SH-SY5Y (cell line): ENCODE data around the gene PRELID1.

Source experiments
- GATA2 ChIP-seq: IDR thresholded peaks from 2 replicates; pipeline ENCODE4 v1.6.1; 2011; ENCODE audit warnings: mild to moderate bottlenecking, low read depth, low read length
- GATA3 ChIP-seq: IDR thresholded peaks from 2 replicates; pipeline ENCODE4 v1.6.1; 2011; ENCODE audit warnings: low read depth, mild to moderate bottlenecking, low read length, moderate library complexity

DNA sequence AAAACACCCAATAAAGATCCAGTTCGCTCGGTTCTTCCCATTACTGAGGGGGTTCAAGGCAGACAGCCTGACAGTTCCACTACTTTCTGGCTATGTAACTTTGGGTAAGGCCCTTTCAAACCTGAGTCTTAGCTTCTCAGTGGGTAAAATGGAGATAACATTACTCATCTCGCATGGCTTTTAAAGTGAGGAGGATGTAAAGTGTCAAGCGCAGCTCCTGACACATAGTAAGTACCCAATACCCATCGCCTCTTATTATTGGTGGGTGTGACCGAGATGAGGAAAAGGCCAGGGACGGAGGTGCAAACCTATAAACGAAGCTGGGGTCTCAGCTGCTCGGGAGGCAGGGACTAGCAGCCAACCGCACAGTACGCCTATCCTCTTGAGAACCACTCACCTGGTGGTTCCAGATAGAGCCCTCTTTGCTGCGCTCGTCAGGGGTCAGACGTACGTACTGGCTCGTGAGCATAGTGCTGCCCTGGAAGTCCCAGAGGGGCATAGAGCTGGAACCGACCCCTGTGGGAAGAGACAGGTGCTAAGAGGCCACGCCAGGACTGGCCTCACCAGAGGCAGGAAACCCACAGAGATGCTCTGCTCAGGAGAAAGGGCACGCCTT is 47.3 kb downstream of the PRELID1 start:
- no peak for TF ChIP-seq GATA2
- TF ChIP-seq GATA3: no peak
